Measurements from ENCODE around the gene TTBK2. TPM values are rescaled to one million over a fixed set of nuclear protein-coding genes. Genes with fewer than 3 reads are reported as not detected.

TTBK2 gene
- total RNA-seq, 1 experiment from 2014 or later: 18.6 TPM

DNA sequence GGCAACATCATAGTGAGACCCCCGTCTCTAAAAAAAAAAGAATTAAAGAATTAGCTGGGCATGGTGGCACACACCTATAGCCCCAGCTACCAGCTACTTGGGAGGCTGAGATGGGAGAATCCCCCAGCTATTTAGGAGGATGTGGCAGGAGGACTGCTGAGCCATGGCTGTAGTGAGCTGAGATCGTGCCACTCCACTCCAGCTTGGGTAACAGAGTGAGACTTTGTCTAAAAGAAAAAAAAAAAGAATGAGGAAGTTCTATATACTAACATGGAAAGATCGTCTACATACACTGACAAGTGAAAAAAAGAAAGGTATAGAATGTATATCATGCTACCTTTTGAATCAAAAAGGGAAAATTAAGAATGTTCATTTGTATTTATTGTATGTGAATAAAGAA lies 99.8 kb downstream of the TTBK2 start:
- CTCF ChIA-PET: interaction anchor here (0.7 kb wide), 1 partner anchor 86 kb away, joined by 3 read pairs; no protein-coding TSS in a partner anchor
- no peak for ATAC-seq
- POLR2A ChIA-PET: no interaction called here
- TF ChIP-seq ZNF232 (CRISPR knock-in tag; IDR thresholded peaks at IDR 0.05) (no peak), NR3C1 (CRISPR knock-in tag; conservative IDR thresholded peaks at IDR 0.05; ENCODE audit: low read depth) (no peak), ZNF121 (CRISPR knock-in tag; IDR thresholded peaks at IDR 0.05) (no peak), JUN (CRISPR knock-in tag; IDR thresholded peaks at IDR 0.05) (no peak), ZNF138 (CRISPR knock-in tag; conservative IDR thresholded peaks at IDR 0.05) (no peak), TEAD4 (CRISPR knock-in tag; IDR thresholded peaks at IDR 0.05) (no peak), ZNF671 (CRISPR knock-in tag; IDR thresholded peaks at IDR 0.05) (no peak), JAZF1 (CRISPR knock-in tag; IDR thresholded peaks at IDR 0.05) (no peak), PRRX2 (CRISPR knock-in tag; IDR thresholded peaks at IDR 0.05) (no peak), ZNF416 (CRISPR knock-in tag; IDR thresholded peaks at IDR 0.05) (no peak), ESRRA (CRISPR knock-in tag; IDR thresholded peaks at IDR 0.05; ENCODE audit: borderline replicate concordance) (no peak), MYBL2 (CRISPR knock-in tag; IDR thresholded peaks at IDR 0.05) (no peak), MXD4 (CRISPR knock-in tag; IDR thresholded peaks at IDR 0.05; ENCODE audit: borderline replicate concordance) (no peak), KAT7 (CRISPR knock-in tag; IDR thresholded peaks at IDR 0.05; ENCODE audit: borderline replicate concordance) (no peak), ZNF219 (CRISPR knock-in tag; IDR thresholded peaks at IDR 0.05; ENCODE audit: borderline replicate concordance) (no peak)
- TF ChIP-seq, protein P1, sequence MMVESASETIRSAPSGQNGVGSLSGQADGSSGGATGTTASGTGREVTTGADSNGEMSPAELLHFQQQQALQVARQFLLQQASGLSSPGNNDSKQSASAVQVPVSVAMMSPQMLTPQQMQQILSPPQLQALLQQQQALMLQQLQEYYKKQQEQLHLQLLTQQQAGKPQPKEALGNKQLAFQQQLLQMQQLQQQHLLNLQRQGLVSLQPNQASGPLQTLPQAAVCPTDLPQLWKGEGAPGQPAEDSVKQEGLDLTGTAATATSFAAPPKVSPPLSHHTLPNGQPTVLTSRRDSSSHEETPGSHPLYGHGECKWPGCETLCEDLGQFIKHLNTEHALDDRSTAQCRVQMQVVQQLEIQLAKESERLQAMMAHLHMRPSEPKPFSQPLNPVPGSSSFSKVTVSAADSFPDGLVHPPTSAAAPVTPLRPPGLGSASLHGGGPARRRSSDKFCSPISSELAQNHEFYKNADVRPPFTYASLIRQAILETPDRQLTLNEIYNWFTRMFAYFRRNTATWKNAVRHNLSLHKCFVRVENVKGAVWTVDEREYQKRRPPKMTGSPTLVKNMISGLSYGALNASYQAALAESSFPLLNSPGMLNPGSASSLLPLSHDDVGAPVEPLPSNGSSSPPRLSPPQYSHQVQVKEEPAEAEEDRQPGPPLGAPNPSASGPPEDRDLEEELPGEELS (CRISPR knock-in tag; IDR thresholded peaks at IDR 0.05): no peak
- TF ChIP-seq, protein P2, sequence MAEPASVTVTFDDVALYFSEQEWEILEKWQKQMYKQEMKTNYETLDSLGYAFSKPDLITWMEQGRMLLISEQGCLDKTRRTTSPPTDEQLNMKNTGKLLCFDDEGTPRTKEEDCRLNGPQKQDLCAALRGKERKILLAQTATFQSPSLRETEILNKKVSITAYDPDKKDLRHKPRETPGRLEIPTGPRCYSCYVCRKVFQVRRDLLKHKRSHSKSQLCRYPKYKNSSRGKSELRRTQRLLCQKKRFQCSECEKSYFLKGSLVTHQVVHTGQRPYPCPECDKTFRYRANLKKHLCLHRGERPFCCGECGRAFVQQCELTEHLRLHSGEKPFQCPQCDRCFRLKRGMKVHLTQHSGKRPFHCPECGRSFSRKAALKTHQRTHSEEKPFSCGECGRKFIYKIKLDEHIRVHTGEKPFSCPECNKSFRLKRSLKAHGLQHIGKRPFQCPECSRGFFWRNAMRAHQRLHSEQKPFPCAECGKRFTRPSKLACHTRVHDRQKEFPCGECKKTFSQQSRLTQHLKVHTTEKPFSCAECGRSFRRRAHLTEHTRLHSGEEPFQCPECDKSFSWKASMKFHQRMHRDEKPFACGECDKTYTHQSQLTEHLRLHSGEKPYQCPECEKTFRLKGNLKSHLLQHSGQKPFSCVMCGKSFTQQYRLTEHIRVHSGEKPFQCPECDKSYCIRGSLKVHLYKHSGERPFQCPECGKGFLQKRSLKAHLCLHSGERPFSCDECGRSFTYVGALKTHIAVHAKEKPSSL (CRISPR knock-in tag; conservative IDR thresholded peaks at IDR 0.05): no peak
- TF ChIP-seq, protein P3, sequence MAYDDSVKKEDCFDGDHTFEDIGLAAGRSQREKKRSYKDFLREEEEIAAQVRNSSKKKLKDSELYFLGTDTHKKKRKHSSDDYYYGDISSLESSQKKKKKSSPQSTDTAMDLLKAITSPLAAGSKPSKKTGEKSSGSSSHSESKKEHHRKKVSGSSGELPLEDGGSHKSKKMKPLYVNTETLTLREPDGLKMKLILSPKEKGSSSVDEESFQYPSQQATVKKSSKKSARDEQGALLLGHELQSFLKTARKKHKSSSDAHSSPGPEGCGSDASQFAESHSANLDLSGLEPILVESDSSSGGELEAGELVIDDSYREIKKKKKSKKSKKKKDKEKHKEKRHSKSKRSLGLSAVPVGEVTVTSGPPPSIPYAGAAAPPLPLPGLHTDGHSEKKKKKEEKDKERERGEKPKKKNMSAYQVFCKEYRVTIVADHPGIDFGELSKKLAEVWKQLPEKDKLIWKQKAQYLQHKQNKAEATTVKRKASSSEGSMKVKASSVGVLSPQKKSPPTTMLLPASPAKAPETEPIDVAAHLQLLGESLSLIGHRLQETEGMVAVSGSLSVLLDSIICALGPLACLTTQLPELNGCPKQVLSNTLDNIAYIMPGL (CRISPR knock-in tag; IDR thresholded peaks at IDR 0.05): no peak
- no peaks in the 10 kb centered on the region for H3K9me3 Mint-ChIP-seq
- no peak overlapping the region for H3K27ac Mint-ChIP-seq
- H3K27me3 Mint-ChIP-seq (ENCODE audit: low read depth): no peaks in the 10 kb centered on the region
- H3K4me3 Mint-ChIP-seq: no peak overlapping the region
- H3K4me1 Mint-ChIP-seq: no peaks in the 10 kb centered on the region
- H3K36me3 Mint-ChIP-seq: no peaks in the 10 kb centered on the region
- no peak for DNase-seq (ENCODE audit: low spot score)

DNA sequence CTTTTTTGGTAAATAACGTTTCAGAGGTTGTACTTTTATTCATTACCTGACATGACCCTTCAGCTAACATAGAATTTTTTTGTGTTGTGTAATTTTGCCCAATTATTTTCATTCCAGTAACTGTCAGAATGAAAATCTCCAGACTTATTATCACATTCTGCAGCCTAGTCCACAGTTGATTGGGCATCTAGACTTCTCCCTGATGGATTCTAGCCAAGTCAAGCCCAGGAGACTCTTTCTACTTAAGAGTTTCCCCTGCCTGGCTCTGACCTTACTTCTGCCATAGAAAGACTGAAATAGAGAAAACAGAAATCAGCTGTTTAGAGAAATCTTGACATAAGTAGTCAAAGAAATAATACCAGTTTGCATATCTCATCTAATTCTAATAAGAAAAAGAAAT lies 100.8 kb downstream of the TTBK2 start:
- no peak for ATAC-seq
- H3K4me3 Mint-ChIP-seq: no peak overlapping the region
- H3K36me3 Mint-ChIP-seq: no peaks in the 10 kb centered on the region
- H3K27me3 Mint-ChIP-seq (ENCODE audit: low read depth): no peaks in the 10 kb centered on the region
- no peaks in the 10 kb centered on the region for H3K9me3 Mint-ChIP-seq
- CTCF ChIA-PET: interaction anchor here (1.3 kb wide), 1 partner anchor 19 kb away, joined by 4 read pairs; no protein-coding TSS in a partner anchor
- DNase-seq (ENCODE audit: low spot score): no peak
- no peaks in the 10 kb centered on the region for H3K4me1 Mint-ChIP-seq
- POLR2A ChIA-PET: no interaction called here
- no peak overlapping the region for H3K27ac Mint-ChIP-seq
- TF ChIP-seq RORB (CRISPR knock-in tag; IDR thresholded peaks at IDR 0.05): no peak
- TF ChIP-seq, protein P4, sequence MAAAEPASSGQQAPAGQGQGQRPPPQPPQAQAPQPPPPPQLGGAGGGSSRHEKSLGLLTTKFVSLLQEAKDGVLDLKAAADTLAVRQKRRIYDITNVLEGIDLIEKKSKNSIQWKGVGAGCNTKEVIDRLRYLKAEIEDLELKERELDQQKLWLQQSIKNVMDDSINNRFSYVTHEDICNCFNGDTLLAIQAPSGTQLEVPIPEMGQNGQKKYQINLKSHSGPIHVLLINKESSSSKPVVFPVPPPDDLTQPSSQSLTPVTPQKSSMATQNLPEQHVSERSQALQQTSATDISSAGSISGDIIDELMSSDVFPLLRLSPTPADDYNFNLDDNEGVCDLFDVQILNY (CRISPR knock-in tag; IDR thresholded peaks at IDR 0.05): no peak
- TF ChIP-seq ZNF263 (CRISPR knock-in tag; IDR thresholded peaks at IDR 0.05; ENCODE audit: low read depth): no peak
- no peak for TF ChIP-seq TEAD4 (CRISPR knock-in tag; IDR thresholded peaks at IDR 0.05)
- TF ChIP-seq NFYB (CRISPR knock-in tag; conservative IDR thresholded peaks at IDR 0.05; ENCODE audit: low read depth): no peak
- TF ChIP-seq, protein P5, sequence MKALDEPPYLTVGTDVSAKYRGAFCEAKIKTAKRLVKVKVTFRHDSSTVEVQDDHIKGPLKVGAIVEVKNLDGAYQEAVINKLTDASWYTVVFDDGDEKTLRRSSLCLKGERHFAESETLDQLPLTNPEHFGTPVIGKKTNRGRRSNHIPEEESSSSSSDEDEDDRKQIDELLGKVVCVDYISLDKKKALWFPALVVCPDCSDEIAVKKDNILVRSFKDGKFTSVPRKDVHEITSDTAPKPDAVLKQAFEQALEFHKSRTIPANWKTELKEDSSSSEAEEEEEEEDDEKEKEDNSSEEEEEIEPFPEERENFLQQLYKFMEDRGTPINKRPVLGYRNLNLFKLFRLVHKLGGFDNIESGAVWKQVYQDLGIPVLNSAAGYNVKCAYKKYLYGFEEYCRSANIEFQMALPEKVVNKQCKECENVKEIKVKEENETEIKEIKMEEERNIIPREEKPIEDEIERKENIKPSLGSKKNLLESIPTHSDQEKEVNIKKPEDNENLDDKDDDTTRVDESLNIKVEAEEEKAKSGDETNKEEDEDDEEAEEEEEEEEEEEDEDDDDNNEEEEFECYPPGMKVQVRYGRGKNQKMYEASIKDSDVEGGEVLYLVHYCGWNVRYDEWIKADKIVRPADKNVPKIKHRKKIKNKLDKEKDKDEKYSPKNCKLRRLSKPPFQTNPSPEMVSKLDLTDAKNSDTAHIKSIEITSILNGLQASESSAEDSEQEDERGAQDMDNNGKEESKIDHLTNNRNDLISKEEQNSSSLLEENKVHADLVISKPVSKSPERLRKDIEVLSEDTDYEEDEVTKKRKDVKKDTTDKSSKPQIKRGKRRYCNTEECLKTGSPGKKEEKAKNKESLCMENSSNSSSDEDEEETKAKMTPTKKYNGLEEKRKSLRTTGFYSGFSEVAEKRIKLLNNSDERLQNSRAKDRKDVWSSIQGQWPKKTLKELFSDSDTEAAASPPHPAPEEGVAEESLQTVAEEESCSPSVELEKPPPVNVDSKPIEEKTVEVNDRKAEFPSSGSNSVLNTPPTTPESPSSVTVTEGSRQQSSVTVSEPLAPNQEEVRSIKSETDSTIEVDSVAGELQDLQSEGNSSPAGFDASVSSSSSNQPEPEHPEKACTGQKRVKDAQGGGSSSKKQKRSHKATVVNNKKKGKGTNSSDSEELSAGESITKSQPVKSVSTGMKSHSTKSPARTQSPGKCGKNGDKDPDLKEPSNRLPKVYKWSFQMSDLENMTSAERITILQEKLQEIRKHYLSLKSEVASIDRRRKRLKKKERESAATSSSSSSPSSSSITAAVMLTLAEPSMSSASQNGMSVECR (CRISPR knock-in tag; IDR thresholded peaks at IDR 0.05; ENCODE audit: borderline replicate concordance): no peak
- TF ChIP-seq ZNF396 (CRISPR knock-in tag; IDR thresholded peaks at IDR 0.05; ENCODE audit: borderline replicate concordance): no peak
- TF ChIP-seq KAT7 (CRISPR knock-in tag; IDR thresholded peaks at IDR 0.05; ENCODE audit: borderline replicate concordance): no peak

All from WTC11 (cell line).